Activated CD8-positive, alpha-beta T cell treated with anti-CD3 and anti-CD28 coated beads for 36 hours (primary cell): ENCODE measurements around the gene NT5C. TPM values are rescaled to one million over a fixed set of nuclear protein-coding genes. Genes with fewer than 3 reads are reported as not detected.

ENCODE experiments used
- ATAC-seq: fragments of 200-7000 bp; cut with Tn5 transposase; one replicate; pipeline ENCODE4 v1.10.0; 2021; ENCODE audit warnings: mild to moderate bottlenecking, moderate library complexity
- CTCF ChIA-PET: fragments of 350-600 bp; sonication (Branson Sonifier 250); formaldehyde crosslinking; loops from one replicate; lab custom pipeline; 2021; ENCODE audit warnings: antibody characterized with exemption; lab: Charles Lee
- POLR2A ChIA-PET: fragments of 350-600 bp; sonication (Branson Sonifier 250); formaldehyde crosslinking; loops from one replicate; lab custom pipeline; 2021; ENCODE audit warnings: antibody characterized with exemption; lab: Charles Lee
- DNase-seq: peaks from one replicate; pipeline ENCODE4 v3.0.0-alpha.2; 2020
- H3K27ac Mint-ChIP-seq: one replicate; pipeline ENCODE4 v1.8.0; 2021; ENCODE audit warnings: mild to moderate bottlenecking, mixed read lengths
- H3K27me3 Mint-ChIP-seq: one replicate; pipeline ENCODE4 v1.8.0; 2021; ENCODE audit warnings: mixed read lengths
- H3K36me3 Mint-ChIP-seq: one replicate; pipeline ENCODE4 v1.8.0; 2021; ENCODE audit warnings: low read depth, mixed read lengths
- H3K4me1 Mint-ChIP-seq: one replicate; pipeline ENCODE4 v1.8.0; 2021; ENCODE audit warnings: low read depth, mixed read lengths
- H3K4me3 Mint-ChIP-seq: one replicate; pipeline ENCODE4 v1.8.0; 2021; ENCODE audit warnings: mild to moderate bottlenecking, moderate library complexity, mixed read lengths
- H3K9me3 Mint-ChIP-seq: one replicate; pipeline ENCODE4 v1.8.0; 2021; ENCODE audit warnings: mixed read lengths
- CTCF ChIP-seq: fragments of 200-600 bp; IDR thresholded peaks from one replicate; pipeline ENCODE4 v1.8.0; 2022; ENCODE audit warnings: antibody characterized with exemption, mild to moderate bottlenecking
- intact Hi-C: fragments of 100-400 bp; cut with micrococcal nuclease; formaldehyde crosslinking; loops from one replicate; pipeline ENCODE4 v1.10.0; 2022
- total RNA-seq, 2 experiments: library from RNA; stranded (reverse); gene quantifications; one replicate each; pipeline ENCODE4 v1.2.3, GENCODE V29; 2021

NT5C gene
- total RNA-seq, 2 experiments from 2014 or later, result 66.1 to 68.1 TPM

GRCh38 chr17:75124819-75125162 is 6.8 kb downstream of the NT5C start:
- no peak for DNase-seq
- Mint-ChIP-seq H3K36me3 (peaks cover 7% of the 10 kb centered on the region), H3K27me3 (no peaks in the 10 kb centered on the region), H3K9me3 (no peaks in the 10 kb centered on the region), H3K4me1 (peaks cover 28% of the 10 kb centered on the region), H3K4me3 (no peak overlapping the region), H3K27ac (peak overlapping the region; percentile 73)
- CTCF ChIA-PET, result interaction anchor here (1.1 to 5.9 kb wide), 5 partner anchors 10 to 163 kb away, joined by 3 to 56 read pairs (median 4); no protein-coding TSS in a partner anchor
- intact Hi-C loops, result no loop called here
- POLR2A ChIA-PET, result interaction anchor here (0.6 to 4.1 kb wide), 5 partner anchors 10 to 72 kb away, joined by 3 to 23 read pairs (median 3); partner anchors contain the start of genes ARMC7 and JPT1
- no peak for TF ChIP-seq CTCF
- ATAC-seq, result no peak

- Mint-ChIP-seq H3K27me3 (no peaks in the 10 kb centered on the region), H3K27ac (peak overlapping the region; percentile 73), H3K9me3 (no peaks in the 10 kb centered on the region), H3K36me3 (peaks cover 4% of the 10 kb centered on the region), H3K4me3 (no peak overlapping the region), H3K4me1 (peaks cover 25% of the 10 kb centered on the region)
- CTCF ChIA-PET, result interaction anchor here (0.8 to 5.9 kb wide), 8 partner anchors 8 to 162 kb away, joined by 3 to 56 read pairs (median 4); no protein-coding TSS in a partner anchor
- POLR2A ChIA-PET, result interaction anchor here (0.6 to 4.1 kb wide), 6 partner anchors 10 to 169 kb away, joined by 3 to 23 read pairs (median 3); partner anchors contain the start of genes ARMC7 and JPT1
- TF ChIP-seq CTCF, result no peak
- peak; percentile 86 for ATAC-seq
- intact Hi-C loops, result no loop called here
- peak; percentile 71 for DNase-seq
Measured at GRCh38 chr17:75124041-75124818, 7.3 kb downstream of the NT5C start.

GRCh38 chr17:75118307-75118706 is 13.2 kb downstream of the NT5C start:
- H3K4me1 Mint-ChIP-seq, result peaks cover 18% of the 10 kb centered on the region
- H3K9me3 Mint-ChIP-seq, result no peaks in the 10 kb centered on the region
- ATAC-seq (no peak), DNase-seq (no peak)
- peaks cover 11% of the 10 kb centered on the region for H3K36me3 Mint-ChIP-seq
- H3K27me3 Mint-ChIP-seq, result no peaks in the 10 kb centered on the region
- H3K4me3 Mint-ChIP-seq, result no peak overlapping the region
- H3K27ac Mint-ChIP-seq, result no peak overlapping the region
- ChIA-PET POLR2A (interaction anchor here (0.9 kb wide), 1 partner anchor 14 kb away, joined by 3 read pairs; no protein-coding TSS in a partner anchor), CTCF (interaction anchor here (1.1 to 9.5 kb wide), 5 partner anchors 12 to 85 kb away, joined by 3 to 221 read pairs (median 90); partner anchors contain the start of genes NT5C and NUP85)
- intact Hi-C loops, result loop anchor here (10.0 kb wide), 1 partner anchor 56 kb away; no protein-coding TSS in a partner anchor
- no peak for TF ChIP-seq CTCF

- peaks cover 17% of the 10 kb centered on the region for H3K36me3 Mint-ChIP-seq
- H3K4me3 Mint-ChIP-seq, result no peak overlapping the region
- ChIA-PET POLR2A (interaction anchor here (0.6 to 1.2 kb wide), 3 partner anchors 15 to 104 kb away, joined by 3 to 4 read pairs (median 3); partner anchors contain the start of genes MRPL58 and NT5C), CTCF (interaction anchor here (1.0 to 9.5 kb wide), 8 partner anchors 11 to 155 kb away, joined by 3 to 221 read pairs (median 13); partner anchors contain the start of genes MIF4GD, NT5C and NUP85)
- H3K27me3 Mint-ChIP-seq, result no peaks in the 10 kb centered on the region
- ATAC-seq (no peak), DNase-seq (no peak)
- H3K4me1 Mint-ChIP-seq, result peaks cover 24% of the 10 kb centered on the region
- no peak for TF ChIP-seq CTCF
- H3K27ac Mint-ChIP-seq, result no peak overlapping the region
- intact Hi-C loops, result loop anchor here (10.0 kb wide), 1 partner anchor 58 kb away; no protein-coding TSS in a partner anchor
- H3K9me3 Mint-ChIP-seq, result no peaks in the 10 kb centered on the region
Measured at GRCh38 chr17:75116737-75117136, 14.8 kb downstream of the NT5C start.
